B cell (primary cell): ENCODE data around the gene GNAL. TPM values are rescaled to one million over a fixed set of nuclear protein-coding genes. Genes with fewer than 3 reads are reported as not detected.

Experiments
- ATAC-seq: fragments of 200-7000 bp; cut with Tn5 transposase; one replicate; pipeline ENCODE4 v1.10.0; 2021; ENCODE audit warnings: low read depth, mild to moderate bottlenecking, moderate number of reproducible peaks, moderate library complexity
- CTCF ChIA-PET: fragments of 350-600 bp; sonication (Branson Sonifier 250); formaldehyde crosslinking; loops from one replicate; lab custom pipeline; 2021; ENCODE audit warnings: antibody characterized with exemption, inconsistent platforms; lab: Charles Lee
- POLR2A ChIA-PET: fragments of 350-600 bp; sonication (Branson Sonifier 250); formaldehyde crosslinking; loops from one replicate; lab custom pipeline; 2021; ENCODE audit warnings: antibody characterized with exemption; lab: Charles Lee
- DNase-seq: peaks from one replicate; pipeline ENCODE4 v3.0.0; 2013
- H2AFZ ChIP-seq: 2 replicates; pipeline ENCODE4 v1.6.1; 2012; ENCODE audit warnings: mild to moderate bottlenecking, low read depth, low read length; ENCODE audit not compliant: insufficient read depth, poor library complexity, severe bottlenecking
- H3K27ac ChIP-seq, 2 donors: 1 replicate in 1 of 2; 2 replicates in 1 of 2; pipeline ENCODE4 v1.5.1; 2012 to 2013; ENCODE audit warnings: low read length in 2 of 2, mild to moderate bottlenecking in 2 of 2, moderate library complexity in 1 of 2
- H3K27me3 ChIP-seq, 4 experiments: fragments of 200-600 bp in 1 of 4; sonication (generic) in 1 of 4; replicated peaks in 1 of 4; 1 replicate in 2 of 4; 2 replicates in 2 of 4; pipeline versions ENCODE4 v1.6.1 to v1.7.0; 2013 to 2016; ENCODE audit warnings: low read length in 3 of 4, mild to moderate bottlenecking in 2 of 4, mixed read lengths in 1 of 4, moderate library complexity in 1 of 4; ENCODE audit not compliant: insufficient read depth in 4 of 4, control insufficient read depth in 3 of 4; ENCODE audit errors: control extremely low read depth in 1 of 4
- H3K36me3 ChIP-seq, 2 experiments: replicated peaks in 1 of 2; 1 replicate in 1 of 2; 2 replicates in 1 of 2; pipeline versions ENCODE4 v1.6.1 to v1.7.1; 2013; ENCODE audit warnings: low read length in 1 of 2; ENCODE audit not compliant: insufficient read depth in 2 of 2, control insufficient read depth in 1 of 2; ENCODE audit errors: control extremely low read depth in 1 of 2, extremely low read depth in 1 of 2
- H3K4me1 ChIP-seq, 2 donors: fragments of 200-600 bp in 1 of 2; sonication (generic) in 1 of 2; 1 replicate in 1 of 2; 2 replicates in 1 of 2; pipeline versions ENCODE4 v1.5.1 to v1.6.1; 2013 to 2017; ENCODE audit warnings: low read length in 2 of 2; ENCODE audit not compliant: control insufficient read depth in 2 of 2, insufficient read depth in 2 of 2
- H3K4me2 ChIP-seq: replicated peaks from 2 replicates; pipeline ENCODE3; 2012; ENCODE audit warnings: mild to moderate bottlenecking, low read depth, low read length; ENCODE audit not compliant: poor library complexity, severe bottlenecking
- H3K4me3 ChIP-seq, 5 experiments: fragments of 200-600 bp in 1 of 5; sonication (generic) in 1 of 5; 1 replicate in 3 of 5; 2 replicates in 2 of 5; pipeline versions ENCODE4 v1.5.1 to v1.7.0; 2011 to 2016; ENCODE audit warnings: low read length in 4 of 5, mild to moderate bottlenecking in 4 of 5, low read depth in 2 of 5, control low read depth in 1 of 5, moderate library complexity in 1 of 5; ENCODE audit not compliant: insufficient read depth in 1 of 5; ENCODE audit errors: control extremely low read depth in 1 of 5, extremely low read depth in 1 of 5
- H3K79me2 ChIP-seq: fragments of 200-600 bp; sonication (generic); one replicate; pipeline ENCODE4 v1.6.0; 2016; ENCODE audit warnings: low read length; ENCODE audit not compliant: control insufficient read depth, insufficient read depth
- H3K9ac ChIP-seq: fragments of 200-600 bp; sonication (generic); 2 replicates; pipeline ENCODE4 v1.6.1; 2017; ENCODE audit warnings: mild to moderate bottlenecking, low read length, moderate library complexity
- H3K9me3 ChIP-seq, 3 donors: one replicate each; pipeline versions ENCODE4 v1.6.1 to v1.7.1; 2013; ENCODE audit warnings: low read length in 2 of 3; ENCODE audit not compliant: control insufficient read depth in 2 of 3, insufficient read depth in 1 of 3; ENCODE audit errors: control extremely low read depth in 1 of 3
- H4K20me1 ChIP-seq: 2 replicates; pipeline ENCODE4 v1.6.0; 2012; ENCODE audit warnings: mild to moderate bottlenecking, low read length; ENCODE audit not compliant: insufficient read depth, control insufficient read depth, poor library complexity, severe bottlenecking
- H3K27ac Mint-ChIP-seq: one replicate; pipeline ENCODE4 v1.8.0; 2021; ENCODE audit warnings: mixed read lengths
- H3K27me3 Mint-ChIP-seq: one replicate; pipeline ENCODE4 v1.8.0; 2021; ENCODE audit warnings: mixed read lengths
- H3K4me1 Mint-ChIP-seq: one replicate; pipeline ENCODE4 v1.8.0; 2021; ENCODE audit warnings: mixed read lengths
- H3K4me3 Mint-ChIP-seq: one replicate; pipeline ENCODE4 v1.8.0; 2021; ENCODE audit warnings: mixed read lengths
- H3K9me3 Mint-ChIP-seq: one replicate; pipeline ENCODE4 v1.8.0; 2022; ENCODE audit warnings: mixed read lengths; ENCODE audit not compliant: insufficient read depth
- EZH2 ChIP-seq: IDR thresholded peaks from 2 replicates; pipeline ENCODE4 v1.6.1; 2012; ENCODE audit warnings: borderline replicate concordance, low read depth, mild to moderate bottlenecking, moderate library complexity, low read length; ENCODE audit not compliant: insufficient read depth, poor library complexity, severe bottlenecking
- WGBS: methylation state at CpG from one replicate; pipeline ENCODE4 v1.1.5; 2013; ENCODE audit warnings: missing lambda C conversion rate; ENCODE audit not compliant: insufficient coverage; 5-methylcytosine and 5-hydroxymethylcytosine counted together
- intact Hi-C: fragments of 100-400 bp; cut with micrococcal nuclease; formaldehyde crosslinking; loops from one replicate; pipeline ENCODE4 v1.10.0; 2022
- polyA plus RNA-seq: library from polyadenylated mRNA; depleted of rRNA; stranded (reverse); fragments of >200 nt; gene quantifications from 2 replicates; pipeline ENCODE4 v1.2.3, GENCODE V29; 2012
- total RNA-seq, 2 donors: library from RNA; stranded (reverse); fragments of 120-200 nt in 1 of 2; gene quantifications; 1 replicate in 1 of 2; 2 replicates in 1 of 2; pipeline versions ENCODE4 v1.2.3 to v1.2.4, GENCODE V29; 2013 to 2022
- TF ChIP-seq, protein P1 (sequence below): fragments of 200-600 bp; IDR thresholded peaks from one replicate; pipeline ENCODE4 v1.8.0; 2022; ENCODE audit warnings: antibody characterized with exemption, mild to moderate bottlenecking

The GNAL gene
- total and polyA plus RNA-seq, 2 donors (not counting 1 experiment from before 2014, with no cell fraction given): 0.01 to 0.12 TPM

DNA sequence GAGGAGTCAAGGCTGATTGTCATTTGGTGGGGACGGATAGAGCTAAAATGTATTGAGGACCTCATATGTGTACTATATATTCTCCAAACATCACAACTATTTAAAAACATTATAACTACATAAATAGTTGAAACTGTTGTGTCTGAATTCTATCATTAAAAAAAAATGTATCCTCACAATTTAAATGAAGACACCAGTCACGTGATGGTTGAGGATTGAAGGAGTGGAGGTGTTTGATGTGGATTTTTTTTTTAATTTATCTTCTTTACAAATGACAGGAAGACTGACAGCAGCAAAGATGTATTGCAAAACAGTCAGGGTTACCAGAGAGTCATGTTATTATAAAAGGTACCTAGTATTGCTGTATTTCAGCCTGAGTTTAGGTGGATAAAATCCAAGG is 30.0 kb downstream of the GNAL start:
- ATAC-seq (no peak), DNase-seq (no peak)
- Mint-ChIP-seq H3K4me1 (peaks cover 2% of the 10 kb centered on the region), H3K9me3 (no peaks in the 10 kb centered on the region), H3K27me3 (peaks cover 13% of the 10 kb centered on the region), H3K4me3 (no peak overlapping the region), H3K27ac (no peak overlapping the region)
- H3K4me2 ChIP-seq: no peak overlapping the region
- H3K27me3 ChIP-seq: peaks cover 0 to 1% (median under 1%) of the 10 kb centered on the region in 4 experiments
- no peaks in the 10 kb centered on the region for H3K79me2 ChIP-seq
- H3K4me3 ChIP-seq: no peak overlapping the region
- no peak overlapping the region for H2AFZ ChIP-seq
- H3K4me1 ChIP-seq: no peaks in the 10 kb centered on the region
- POLR2A ChIA-PET: no interaction called here
- TF ChIP-seq, protein P1, sequence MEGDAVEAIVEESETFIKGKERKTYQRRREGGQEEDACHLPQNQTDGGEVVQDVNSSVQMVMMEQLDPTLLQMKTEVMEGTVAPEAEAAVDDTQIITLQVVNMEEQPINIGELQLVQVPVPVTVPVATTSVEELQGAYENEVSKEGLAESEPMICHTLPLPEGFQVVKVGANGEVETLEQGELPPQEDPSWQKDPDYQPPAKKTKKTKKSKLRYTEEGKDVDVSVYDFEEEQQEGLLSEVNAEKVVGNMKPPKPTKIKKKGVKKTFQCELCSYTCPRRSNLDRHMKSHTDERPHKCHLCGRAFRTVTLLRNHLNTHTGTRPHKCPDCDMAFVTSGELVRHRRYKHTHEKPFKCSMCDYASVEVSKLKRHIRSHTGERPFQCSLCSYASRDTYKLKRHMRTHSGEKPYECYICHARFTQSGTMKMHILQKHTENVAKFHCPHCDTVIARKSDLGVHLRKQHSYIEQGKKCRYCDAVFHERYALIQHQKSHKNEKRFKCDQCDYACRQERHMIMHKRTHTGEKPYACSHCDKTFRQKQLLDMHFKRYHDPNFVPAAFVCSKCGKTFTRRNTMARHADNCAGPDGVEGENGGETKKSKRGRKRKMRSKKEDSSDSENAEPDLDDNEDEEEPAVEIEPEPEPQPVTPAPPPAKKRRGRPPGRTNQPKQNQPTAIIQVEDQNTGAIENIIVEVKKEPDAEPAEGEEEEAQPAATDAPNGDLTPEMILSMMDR: no peak
- TF ChIP-seq EZH2: no peak
- no peaks in the 10 kb centered on the region for H4K20me1 ChIP-seq
- CTCF ChIA-PET: interaction anchor here (0.9 kb wide), 1 partner anchor 14 kb away, joined by 4 read pairs; no protein-coding TSS in a partner anchor
- WGBS: no CpG with 5 or more reads among the region's 2 CpGs
- H3K27ac ChIP-seq: no peak overlapping the region
- H3K36me3 ChIP-seq: no peaks in the 10 kb centered on the region
- H3K9ac ChIP-seq: no peak overlapping the region
- H3K9me3 ChIP-seq: peaks cover 0 to 6% (median 0%) of the 10 kb centered on the region in 3 donors
- intact Hi-C loops: no loop called here

DNA sequence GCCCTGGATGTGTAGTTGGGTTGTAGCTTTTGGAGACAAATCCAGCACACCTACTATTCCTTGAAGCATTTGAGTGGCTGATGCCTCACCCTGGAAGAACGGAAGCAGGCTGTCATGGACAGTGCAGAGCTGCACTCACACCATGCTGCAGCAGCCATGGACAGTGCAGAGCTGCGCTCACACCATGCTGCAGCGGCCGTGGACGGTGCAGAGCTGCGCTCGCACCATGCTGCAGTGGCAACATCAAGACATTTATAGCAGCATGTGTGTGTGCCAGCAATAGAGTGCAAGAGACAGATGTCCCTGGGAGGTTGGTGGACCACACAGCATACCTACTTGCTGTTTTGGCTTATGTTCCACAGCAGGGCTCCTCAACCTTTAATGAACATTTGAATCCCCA is 30.6 kb downstream of the GNAL start:
- Histone ChIP-seq H3K27me3 (no peaks in the 10 kb centered on the region), H4K20me1 (no peaks in the 10 kb centered on the region), H3K4me3 (no peak overlapping the region), H3K4me2 (no peak overlapping the region), H3K4me1 (no peaks in the 10 kb centered on the region), H3K36me3 (no peaks in the 10 kb centered on the region), H3K9me3 (peaks cover 0 to 6% (median 0%) of the 10 kb centered on the region in 3 donors), H3K27ac (no peak overlapping the region), H3K79me2 (no peaks in the 10 kb centered on the region), H2AFZ (no peak overlapping the region), H3K9ac (no peak overlapping the region)
- Mint-ChIP-seq H3K27me3 (peaks cover 7% of the 10 kb centered on the region), H3K4me3 (no peak overlapping the region), H3K4me1 (peaks cover 2% of the 10 kb centered on the region), H3K9me3 (no peaks in the 10 kb centered on the region), H3K27ac (no peak overlapping the region)
- intact Hi-C loops: no loop called here
- POLR2A ChIA-PET: no interaction called here
- no peak for TF ChIP-seq EZH2
- TF ChIP-seq, protein P1: no peak
- 100% methylated on average over 7 of the region's 7 CpGs for WGBS
- ATAC-seq (no peak), DNase-seq (no peak)
- CTCF ChIA-PET: no interaction called here
